K562 (cell line): ENCODE measurements around the gene CPT1C. TPM values are rescaled to one million over a fixed set of nuclear protein-coding genes. Genes with fewer than 3 reads are reported as not detected.

Experiments
- ATAC-seq: fragments of 200-7000 bp; cut with Tn5 transposase; 3 replicates; pipeline ENCODE4 v1.9.1; 2020; ENCODE audit warnings: moderate library complexity
- BruUV-seq: library from RNA; stranded (reverse); fragments of 400-500 nt; replicated peaks from 2 replicates; lab custom pipeline; 2021; lab: Mats Ljungman, UMichigan
- CTCF ChIA-PET: fragments of 300-600 bp; formaldehyde crosslinking; extraction: SDS; loops from one replicate; lab custom pipeline; 2021; ENCODE audit warnings: low intra/inter-chr PET ratio; lab: Yijun Ruan, JAX
- POLR2A ChIA-PET: fragments of 300-600, 350-650 bp; sonication (Branson Sonifier 250); formaldehyde crosslinking; extraction: SDS; loops from one replicate; lab custom pipeline; 2021; ENCODE audit warnings: antibody characterized with exemption, inconsistent platforms; lab: Yijun Ruan, JAX
- DNase-seq, 4 experiments: peaks; one replicate each; pipeline versions ENCODE4 v3.0.0 to v3.0.0-alpha.2; 2011 to 2018; ENCODE audit warnings: low spot score in 3 of 4, mixed read lengths in 3 of 4; ENCODE audit errors: extremely low read depth in 1 of 4
- FAIRE-seq: peaks from 2 replicates; lab custom pipeline; 2011; peaks lifted over from hg19 to GRCh38; lab: Jason Lieb, UNC
- H2AFZ ChIP-seq: 2 replicates; pipeline ENCODE4 v1.6.0; 2011; ENCODE audit warnings: low read depth, low read length, control low read depth, inconsistent platforms
- H3K27ac ChIP-seq: fragments of 200-600 bp; 3 replicates; pipeline ENCODE4 v1.8.0; 2011; ENCODE audit warnings: low read depth, mild to moderate bottlenecking, control low read depth, inconsistent platforms, low read length, moderate library complexity, mixed read lengths; ENCODE audit errors: extremely low read depth
- H3K27me3 ChIP-seq, 2 experiments: fragments of 300-600 bp in 1 of 2; 2 replicates in 1 of 2; 3 replicates in 1 of 2; pipeline versions ENCODE4 v1.6.0 to v1.8.0; 2011; ENCODE audit warnings: inconsistent platforms in 2 of 2, low read length in 2 of 2, mild to moderate bottlenecking in 1 of 2, mixed read lengths in 1 of 2, moderate library complexity in 1 of 2; ENCODE audit not compliant: control insufficient read depth in 2 of 2, insufficient read depth in 2 of 2
- H3K36me3 ChIP-seq: fragments of 300-600 bp; 3 replicates; pipeline ENCODE4 v1.8.0; 2011; ENCODE audit warnings: mild to moderate bottlenecking, low read length, inconsistent platforms; ENCODE audit not compliant: control insufficient read depth, insufficient read depth
- H3K4me1 ChIP-seq, 2 experiments: fragments of 200-600 bp in 1 of 2; replicated peaks in 1 of 2; 2 replicates in 1 of 2; 3 replicates in 1 of 2; pipeline versions ENCODE4 v1.5.1 to v1.8.0; 2011; ENCODE audit warnings: inconsistent platforms in 2 of 2, low read length in 2 of 2, mild to moderate bottlenecking in 1 of 2, mixed read lengths in 1 of 2, moderate library complexity in 1 of 2; ENCODE audit not compliant: control insufficient read depth in 2 of 2, insufficient read depth in 2 of 2
- H3K4me2 ChIP-seq: 2 replicates; pipeline ENCODE4 v1.6.1; 2011; ENCODE audit warnings: low read length, control low read depth, inconsistent platforms, mixed read lengths; ENCODE audit not compliant: insufficient read depth
- H3K4me3 ChIP-seq: fragments of 200-600 bp; sonication (generic), shearing (Covaris generic); 2 replicates; pipeline ENCODE4 v1.5.1; 2016; ENCODE audit warnings: control low read depth, inconsistent platforms
- H3K79me2 ChIP-seq: fragments of 200-600 bp; 3 replicates; pipeline ENCODE4 v1.8.0; 2011; ENCODE audit warnings: low read length, inconsistent platforms; ENCODE audit not compliant: control insufficient read depth, insufficient read depth
- H3K9ac ChIP-seq, 2 experiments: 2 replicates each; pipeline versions ENCODE4 v1.6.0 to v1.6.1; 2011; ENCODE audit warnings: low read depth in 2 of 2, low read length in 2 of 2, control low read depth in 1 of 2, inconsistent platforms in 1 of 2, mild to moderate bottlenecking in 1 of 2, mixed read lengths in 1 of 2; ENCODE audit not compliant: insufficient read depth in 1 of 2
- H3K9me1 ChIP-seq: one replicate; pipeline ENCODE4 v1.6.0; 2011; ENCODE audit warnings: inconsistent platforms, mild to moderate bottlenecking, low read length, moderate library complexity; ENCODE audit not compliant: control insufficient read depth, insufficient read depth
- H3K9me3 ChIP-seq: replicated peaks from 2 replicates; pipeline ENCODE4 v1.5.1; 2011; ENCODE audit warnings: low read depth, low read length, inconsistent platforms; ENCODE audit not compliant: control insufficient read depth, insufficient read depth
- H4K20me1 ChIP-seq: replicated peaks from 2 replicates; pipeline ENCODE4 v1.6.1; 2011; ENCODE audit warnings: low read length, inconsistent platforms, mixed read lengths; ENCODE audit not compliant: control insufficient read depth, insufficient read depth
- CHAMP1 ChIP-seq: fragments of 450-650 bp; IDR thresholded peaks from 2 replicates; pipeline ENCODE4 v1.6.1; 2016; ENCODE audit warnings: mild to moderate bottlenecking
- KLF16 ChIP-seq: IDR thresholded peaks from 2 replicates; pipeline ENCODE4 v1.6.1; 2016; ENCODE audit warnings: antibody characterized with exemption
- LARP7 ChIP-seq: fragments of 450-650 bp; IDR thresholded peaks from 2 replicates; pipeline ENCODE4 v1.6.1; 2016
- LCOR ChIP-seq: sonication (generic); formaldehyde crosslinking; IDR thresholded peaks from 2 replicates; pipeline ENCODE4 v1.8.0; 2022; ENCODE audit warnings: mild to moderate bottlenecking, missing genetic modification reagents
- MAFG ChIP-seq: fragments of 450-650 bp; conservative IDR thresholded peaks from 2 replicates; pipeline ENCODE4 v1.6.1; 2016; ENCODE audit warnings: missing genetic modification characterization, missing compliant biosample characterization
- MYNN ChIP-seq, 2 experiments: sonication (generic); formaldehyde crosslinking in 1 of 2; IDR thresholded peaks; 2 replicates each; pipeline versions ENCODE4 v1.5.0 to v1.6.1; 2016 to 2020; ENCODE audit warnings: antibody characterized with exemption in 1 of 2, missing genetic modification reagents in 1 of 2
- RBM17 ChIP-seq: fragments of 200-400 bp; formaldehyde crosslinking; IDR thresholded peaks from 2 replicates; pipeline ENCODE4 v1.6.1; 2017; ENCODE audit warnings: low read depth, mild to moderate bottlenecking, low read length, borderline replicate concordance
- SIRT6 ChIP-seq: IDR thresholded peaks from one replicate; pipeline ENCODE4 v1.6.1; 2012; ENCODE audit warnings: low read depth, mild to moderate bottlenecking, control low read depth, inconsistent platforms, low read length, moderate library complexity
- SMARCA5 ChIP-seq: fragments of 450-650 bp; IDR thresholded peaks from 2 replicates; pipeline ENCODE4 v1.6.1; 2016
- VEZF1 ChIP-seq: fragments of 200-800 bp; sonication (Bioruptor generic); IDR thresholded peaks from 2 replicates; pipeline ENCODE4 v1.6.1; 2017; ENCODE audit warnings: missing genetic modification characterization, missing compliant biosample characterization
- ZFX ChIP-seq: sonication (generic); formaldehyde crosslinking; IDR thresholded peaks from 2 replicates; pipeline ENCODE4 v1.8.0; 2022; ENCODE audit warnings: mild to moderate bottlenecking, missing genetic modification reagents, moderate library complexity
- ZNF3 ChIP-seq: fragments of 250-450 bp; sonication (Bioruptor Pico); IDR thresholded peaks from 2 replicates; pipeline ENCODE4 v1.5.0; 2021; ENCODE audit warnings: mild to moderate bottlenecking, moderate library complexity
- ZNF395 ChIP-seq: fragments of 200-800 bp; sonication (Bioruptor generic); IDR thresholded peaks from 2 replicates; pipeline ENCODE4 v1.6.1; 2017; ENCODE audit warnings: missing genetic modification characterization, missing compliant biosample characterization
- ZNF507 ChIP-seq: conservative IDR thresholded peaks from 2 replicates; pipeline ENCODE4 v1.6.1; 2017; ENCODE audit warnings: missing genetic modification characterization, missing compliant biosample characterization
- WGBS: fragments of 100-300 bp; shearing (Covaris generic); methylation state at CpG from one replicate; pipeline ENCODE4 v1.1.6; 2016; ENCODE audit warnings: low coverage, mixed read lengths; ENCODE audit not compliant: insufficient coverage; ENCODE audit errors: missing lambda C conversion rate; 5-methylcytosine and 5-hydroxymethylcytosine counted together
- in situ Hi-C: fragments of 300-500 bp; cut with MboI; formaldehyde crosslinking; loops from 4 replicates; pipeline ENCODE4 v1.15.0; 2018; ENCODE audit warnings: inconsistent platforms, mixed read lengths
- intact Hi-C: fragments of 100-400 bp; cut with micrococcal nuclease; formaldehyde crosslinking; loops from 2 replicates; pipeline ENCODE4 v1.14.2; 2022
- polyA plus RNA-seq, 8 experiments: library from polyadenylated mRNA; depleted of rRNA in 4 of 8; stranded (reverse) in 5 of 8; unstranded in 3 of 8; fragments of >200 nt; fragmentation: Nextera tagmentation in 2 of 8; fragmentation: Illumina TruSeq in 1 of 8; extraction: Ambion mirVana in 2 of 8; extraction: Trizol in 1 of 8; gene quantifications; 2 replicates each; pipeline versions ENCODE4 v1.2.1 to v1.2.3, GENCODE V29; 2011 to 2014; ENCODE audit warnings: inconsistent platforms in 1 of 8, missing spikeins in 1 of 8
- total RNA-seq, 7 experiments: library from RNA; depleted of rRNA in 6 of 7; stranded (reverse); fragments of >200 nt in 6 of 7; fragmentation: Illumina TruSeq in 2 of 7; extraction: Trizol in 2 of 7; gene quantifications; 2 replicates each; pipeline versions ENCODE4 v1.2.1 to v1.2.3, GENCODE V29; 2011 to 2021; ENCODE audit warnings: low replicate concordance in 1 of 7
- TF ChIP-seq, protein P1 (sequence below): fragments of 250-450 bp; sonication (Bioruptor Pico); IDR thresholded peaks from 2 replicates; pipeline ENCODE4 v1.9.0; 2021; ENCODE audit warnings: mild to moderate bottlenecking, inconsistent platforms

Gene CPT1C
- total and polyA plus RNA-seq, 9 of the 15 experiments (the other 6 are each of a cell fraction or from before 2014, with no cell fraction given), result 1.9 to 12.3 (median 3.0) TPM

DNA sequence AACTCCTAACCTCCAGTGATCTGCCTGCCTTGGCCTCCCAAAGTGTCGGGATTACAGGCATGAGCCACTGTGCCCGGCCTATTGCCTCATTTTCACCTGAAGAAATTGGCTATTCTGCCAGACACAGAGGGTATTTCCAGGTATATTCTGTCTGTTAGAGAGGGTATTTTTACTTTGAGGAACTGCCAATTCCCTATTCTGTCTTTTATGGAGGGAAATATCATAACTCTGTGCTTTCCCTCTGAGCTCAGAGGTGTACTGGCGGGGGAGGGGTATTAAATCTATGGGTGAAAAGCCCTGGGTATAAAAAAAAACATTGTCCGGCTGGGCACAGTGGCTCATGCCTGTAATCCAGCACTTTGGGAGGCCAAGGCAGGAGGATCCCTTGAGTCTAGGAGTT lies 47.4 kb downstream of the CPT1C start (continued):
- no peak for TF ChIP-seq SIRT6

DNA sequence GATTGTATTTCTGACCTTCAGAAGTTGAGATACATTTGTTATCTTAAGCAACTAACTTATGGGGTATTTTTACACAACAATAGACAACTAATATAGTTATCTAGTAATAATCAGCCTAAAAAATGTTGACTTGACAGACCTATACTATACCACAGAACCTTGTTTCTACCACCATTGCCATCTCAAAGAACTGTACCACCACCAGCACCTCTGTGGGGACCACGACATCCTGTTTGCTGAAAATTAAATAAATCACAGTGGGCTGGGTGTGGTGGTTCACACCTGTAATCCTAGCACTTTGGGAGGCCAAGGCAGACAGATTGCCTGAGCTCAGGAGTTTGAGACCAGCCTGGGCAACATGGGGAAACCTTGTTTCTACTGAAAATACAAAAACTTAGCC lies 48.2 kb downstream of the CPT1C start:
- intact Hi-C loops, result no loop called here
- TF ChIP-seq ZNF3, result no peak
- TF ChIP-seq, protein P1, sequence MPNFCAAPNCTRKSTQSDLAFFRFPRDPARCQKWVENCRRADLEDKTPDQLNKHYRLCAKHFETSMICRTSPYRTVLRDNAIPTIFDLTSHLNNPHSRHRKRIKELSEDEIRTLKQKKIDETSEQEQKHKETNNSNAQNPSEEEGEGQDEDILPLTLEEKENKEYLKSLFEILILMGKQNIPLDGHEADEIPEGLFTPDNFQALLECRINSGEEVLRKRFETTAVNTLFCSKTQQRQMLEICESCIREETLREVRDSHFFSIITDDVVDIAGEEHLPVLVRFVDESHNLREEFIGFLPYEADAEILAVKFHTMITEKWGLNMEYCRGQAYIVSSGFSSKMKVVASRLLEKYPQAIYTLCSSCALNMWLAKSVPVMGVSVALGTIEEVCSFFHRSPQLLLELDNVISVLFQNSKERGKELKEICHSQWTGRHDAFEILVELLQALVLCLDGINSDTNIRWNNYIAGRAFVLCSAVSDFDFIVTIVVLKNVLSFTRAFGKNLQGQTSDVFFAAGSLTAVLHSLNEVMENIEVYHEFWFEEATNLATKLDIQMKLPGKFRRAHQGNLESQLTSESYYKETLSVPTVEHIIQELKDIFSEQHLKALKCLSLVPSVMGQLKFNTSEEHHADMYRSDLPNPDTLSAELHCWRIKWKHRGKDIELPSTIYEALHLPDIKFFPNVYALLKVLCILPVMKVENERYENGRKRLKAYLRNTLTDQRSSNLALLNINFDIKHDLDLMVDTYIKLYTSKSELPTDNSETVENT (CRISPR knock-in tag), result no peak
- no peak for TF ChIP-seq MAFG (tag)
- no peak for TF ChIP-seq MYNN (IDR thresholded peaks at IDR 0.05)
- TF ChIP-seq MYNN (CRISPR knock-in tag; IDR thresholded peaks at IDR 0.05), result no peak
- no peak for TF ChIP-seq SMARCA5
- no peak for TF ChIP-seq VEZF1 (CRISPR knock-in tag)
- no peak for TF ChIP-seq ZNF395
- no peak for TF ChIP-seq RBM17
- no peak for TF ChIP-seq KLF16
- TF ChIP-seq ZNF507 (tag), result no peak
- no peak for TF ChIP-seq ZFX (CRISPR knock-in tag)
- no peak for TF ChIP-seq LCOR (CRISPR knock-in tag)
- no peak for TF ChIP-seq CHAMP1
- no peak for TF ChIP-seq LARP7

More for the DNA sequence above, 48.2 kb downstream of the CPT1C start:
- Histone ChIP-seq H3K4me2 (no peak overlapping the region), H4K20me1 (no peaks in the 10 kb centered on the region), H3K4me1 (peaks cover 0 to 9% of the 10 kb centered on the region in 2 experiments; a peak in 3 of 5 replicates), H3K9me1 (no peaks in the 10 kb centered on the region), H3K9me3 (no peaks in the 10 kb centered on the region; the same call in 1 of the 2 replicates), H3K9ac (no peak overlapping the region), H2AFZ (no peak overlapping the region), H3K79me2 (no peaks in the 10 kb centered on the region), H3K27me3 (no peaks in the 10 kb centered on the region), H3K36me3 (no peaks in the 10 kb centered on the region), H3K27ac (no peak overlapping the region), H3K4me3 (no peak overlapping the region)
- no TSS peak for BruUV-seq
- in situ Hi-C loops, result no loop called here
- DNase-seq (no peak), FAIRE-seq (no peak), ATAC-seq (no peak)
- ChIA-PET POLR2A (interaction anchor here (0.7 kb wide), 1 partner anchor 19 kb away, joined by 3 read pairs; no protein-coding TSS in a partner anchor), CTCF (no interaction called here)
- 6% methylated on average over 1 of the region's 1 CpG for WGBS
